ENCODE results near the gene DMAP1. TPM values are rescaled to one million over a fixed set of nuclear protein-coding genes. Genes with fewer than 3 reads are reported as not detected.

DMAP1 gene
- total and polyA plus RNA-seq, 8 donors, result 29.7 to 141 (median 66.6) TPM

GRCh38 chr1:44223187-44223610, 9.9 kb downstream of the DMAP1 start:
- DNase-seq, result no peak
- 76 to 86% (median 82%) methylated on average over 11 of the region's 11 CpGs for WGBS, 5 donors

GRCh38 chr1:44225761-44226160, 12.5 kb downstream of the DMAP1 start:
- Histone ChIP-seq H3K27ac (no peak overlapping the region), H3K27me3 (no peaks in the 10 kb centered on the region), H3K36me3 (peaks cover 6 to 37% (median 30%) of the 10 kb centered on the region in 4 donors), H3K4me1 (no peaks in the 10 kb centered on the region), H3K4me3 (no peak overlapping the region), H3K9me3 (no peaks in the 10 kb centered on the region)
- TF ChIP-seq EP300 (IDR thresholded peaks at IDR 0.05) (no peak), POLR2A (IDR thresholded peaks at IDR 0.05) (no peak), POLR2AphosphoS5 (IDR thresholded peaks at IDR 0.05) (no peak), CTCF (IDR thresholded peaks at IDR 0.05) (no peak)
- 92 to 98% (median 97%) methylated on average over 2 of the region's 2 CpGs for WGBS, 5 donors
- DNase-seq, result no peak
- intact Hi-C loops (cut with DNase I; ENCODE audit: low total_unique reads), result no loop called here

More at GRCh38 chr1:44223187-44223610, 9.9 kb downstream of the DMAP1 start:
- Histone ChIP-seq H3K9me3 (no peaks in the 10 kb centered on the region), H3K27ac (no peak overlapping the region), H3K4me3 (no peak overlapping the region), H3K4me1 (peaks cover 0 to 2% (median 0%) of the 10 kb centered on the region in 4 donors), H3K27me3 (no peaks in the 10 kb centered on the region), H3K36me3 (peaks cover 31 to 53% (median 46%) of the 10 kb centered on the region in 4 donors)
- TF ChIP-seq POLR2AphosphoS5 (IDR thresholded peaks at IDR 0.05), result no peak
- no peak for TF ChIP-seq EP300 (IDR thresholded peaks at IDR 0.05)
- TF ChIP-seq POLR2A (IDR thresholded peaks at IDR 0.05), result no peak
- TF ChIP-seq CTCF (IDR thresholded peaks at IDR 0.05), result no peak
- intact Hi-C loops (cut with DNase I; ENCODE audit: low total_unique reads), result no loop called here

GRCh38 chr1:44227211-44227610, 13.9 kb downstream of the DMAP1 start:
- no peak overlapping the region for H3K27ac ChIP-seq
- WGBS, 5 donors, result 57 to 100% (median 74%) methylated on average over 1 of the region's 1 CpG

GRCh38 chr1:44228218-44228617, 14.9 kb downstream of the DMAP1 start:
- intact Hi-C loops (cut with DNase I; ENCODE audit: low total_unique reads), result no loop called here
- no peak for DNase-seq
- Histone ChIP-seq H3K36me3 (peaks cover 0 to 35% (median 23%) of the 10 kb centered on the region in 4 donors), H3K4me3 (no peak overlapping the region), H3K9me3 (no peaks in the 10 kb centered on the region), H3K27me3 (no peaks in the 10 kb centered on the region), H3K4me1 (no peaks in the 10 kb centered on the region), H3K27ac (no peak overlapping the region)
- 95 to 97% (median 96%) methylated on average over 13 of the region's 13 CpGs for WGBS, 5 donors
- TF ChIP-seq CTCF (IDR thresholded peaks at IDR 0.05) (no peak), POLR2AphosphoS5 (IDR thresholded peaks at IDR 0.05) (no peak), EP300 (IDR thresholded peaks at IDR 0.05) (no peak), POLR2A (IDR thresholded peaks at IDR 0.05) (no peak)

More at GRCh38 chr1:44227211-44227610, 13.9 kb downstream of the DMAP1 start:
- intact Hi-C loops (cut with DNase I; ENCODE audit: low total_unique reads), result no loop called here
- H3K4me3 ChIP-seq, result no peak overlapping the region
- DNase-seq, result no peak
- no peaks in the 10 kb centered on the region for H3K9me3 ChIP-seq
- TF ChIP-seq CTCF (IDR thresholded peaks at IDR 0.05), result no peak
- TF ChIP-seq POLR2A (IDR thresholded peaks at IDR 0.05), result no peak
- TF ChIP-seq POLR2AphosphoS5 (IDR thresholded peaks at IDR 0.05), result no peak
- no peak for TF ChIP-seq EP300 (IDR thresholded peaks at IDR 0.05)
- peaks cover 0 to 34% (median 24%) of the 10 kb centered on the region in 4 donors for H3K36me3 ChIP-seq
- H3K27me3 ChIP-seq, result no peaks in the 10 kb centered on the region
- no peaks in the 10 kb centered on the region for H3K4me1 ChIP-seq
